ENCODE data around the gene THOC6. TPM values are rescaled to one million over a fixed set of nuclear protein-coding genes. Genes with fewer than 3 reads are reported as not detected.

THOC6 gene
- polyA plus RNA-seq, 1 experiment, result 14.5 TPM

- H3K4me3 ChIP-seq (ENCODE audit: low read depth, low read length), result no peak overlapping the region
- ChIA-PET POLR2A (interaction anchor here (1.3 kb wide), 1 partner anchor 10 kb away, joined by 8 read pairs; the partner anchor contains the start of gene TNFRSF12A), CTCF (interaction anchor here (0.9 to 2.3 kb wide), 2 partner anchors 18 to 21 kb away, joined by 3 to 8 read pairs; no protein-coding TSS in a partner anchor)
- no peaks in the 10 kb centered on the region; the same call in 1 of the 2 replicates for H3K9me3 ChIP-seq (ENCODE audit: control insufficient read depth, insufficient read depth, low read length)
- H3K27me3 ChIP-seq (ENCODE audit: control insufficient read depth, insufficient read depth, low read length), result peaks cover 62% of the 10 kb centered on the region
- no peak for TF ChIP-seq CTCF (IDR thresholded peaks at IDR 0.05; ENCODE audit: low read depth, low read length)
- DNase-seq (ENCODE audit: low read depth, low spot score), result no peak
- no peak overlapping the region for H3K27ac ChIP-seq (ENCODE audit: low read depth, low read length)
These were observed 13.3 kb upstream of the THOC6 start for GRCh38 chr16:3010510-3010909.

GRCh38 chr16:3012246-3012645 lies 11.6 kb upstream of the THOC6 start:
- no peak overlapping the region for H3K27ac ChIP-seq (ENCODE audit: low read depth, low read length)
- no peaks in the 10 kb centered on the region; the same call in 1 of the 2 replicates for H3K9me3 ChIP-seq (ENCODE audit: control insufficient read depth, insufficient read depth, low read length)
- no peak for DNase-seq (ENCODE audit: low read depth, low spot score)
- ChIA-PET CTCF (interaction anchor here (1.0 kb wide), 1 partner anchor 16 kb away, joined by 3 read pairs; no protein-coding TSS in a partner anchor), POLR2A (interaction anchor here (0.6 to 1.7 kb wide), 2 partner anchors 10 to 101 kb away, joined by 3 to 7 read pairs; no protein-coding TSS in a partner anchor)
- peaks cover 56% of the 10 kb centered on the region for H3K27me3 ChIP-seq (ENCODE audit: control insufficient read depth, insufficient read depth, low read length)
- no peak overlapping the region for H3K4me3 ChIP-seq (ENCODE audit: low read depth, low read length)
- TF ChIP-seq CTCF (IDR thresholded peaks at IDR 0.05; ENCODE audit: low read depth, low read length), result no peak

- Histone ChIP-seq H3K27ac (ENCODE audit: low read depth, low read length) (no peak within 1 kb of the TSS), H3K27me3 (ENCODE audit: control insufficient read depth, insufficient read depth, low read length) (peaks cover 52% of the 10 kb centered on the region), H3K9me3 (ENCODE audit: control insufficient read depth, insufficient read depth, low read length) (no peaks in the 10 kb centered on the region; the same call in 1 of the 2 replicates), H3K4me3 (ENCODE audit: low read depth, low read length) (no peak within 1 kb of the TSS)
- ChIA-PET CTCF (interaction anchor here (1.0 kb wide), 1 partner anchor 15 kb away, joined by 3 read pairs; no protein-coding TSS in a partner anchor), POLR2A (interaction anchor here (1.7 kb wide), 1 partner anchor 9 kb away, joined by 7 read pairs; no protein-coding TSS in a partner anchor)
- no peak for DNase-seq (ENCODE audit: low read depth, low spot score)
- TF ChIP-seq CTCF (IDR thresholded peaks at IDR 0.05; ENCODE audit: low read depth, low read length), result no peak
These were observed 10.9 kb upstream of the THOC6 start, which contains the start of gene CLDN9 for GRCh38 chr16:3012828-3013420. TSS of gene CLDN9 (plus strand) at chr16:3012923. CDS start at chr16:3013363, 440 bp downstream.

GRCh38 chr16:3013491-3013951 lies 10.3 kb upstream of the THOC6 start:
- ChIA-PET POLR2A (interaction anchor here (1.7 kb wide), 1 partner anchor 8 kb away, joined by 7 read pairs; no protein-coding TSS in a partner anchor), CTCF (interaction anchor here (1.2 kb wide), 1 partner anchor 18 kb away, joined by 4 read pairs; no protein-coding TSS in a partner anchor)
- no peak for DNase-seq (ENCODE audit: low read depth, low spot score)
- Histone ChIP-seq H3K27ac (ENCODE audit: low read depth, low read length) (no peak overlapping the region), H3K9me3 (ENCODE audit: control insufficient read depth, insufficient read depth, low read length) (no peaks in the 10 kb centered on the region; the same call in 1 of the 2 replicates), H3K4me3 (ENCODE audit: low read depth, low read length) (no peak overlapping the region), H3K27me3 (ENCODE audit: control insufficient read depth, insufficient read depth, low read length) (peaks cover 46% of the 10 kb centered on the region)
- TF ChIP-seq CTCF (IDR thresholded peaks at IDR 0.05; ENCODE audit: low read depth, low read length), result no peak
